H1 (cell line): ENCODE results near the gene IGF2BP3. TPM values are rescaled to one million over a fixed set of nuclear protein-coding genes. Genes with fewer than 3 reads are reported as not detected.

ENCODE experiments used
- CTCF ChIA-PET: fragments of 300-600 bp; sonication (Branson Sonifier 250); formaldehyde crosslinking; loops from one replicate; lab custom pipeline; 2021; ENCODE audit not compliant: partially characterized antibody; lab: Charles Lee
- POLR2A ChIA-PET: fragments of 300-600 bp; sonication (Branson Sonifier 250); formaldehyde crosslinking; loops from one replicate; lab custom pipeline; 2021; ENCODE audit warnings: inconsistent platforms; ENCODE audit not compliant: partially characterized antibody; lab: Charles Lee
- DNase-seq, 2 experiments: peaks; one replicate each; pipeline versions ENCODE4 v3.0.0 to v3.0.0-alpha.2; 2010 to 2022; ENCODE audit warnings: low spot score in 2 of 2, low read depth in 1 of 2, mixed read lengths in 1 of 2
- FAIRE-seq: peaks from 2 replicates; lab custom pipeline; 2011; peaks lifted over from hg19 to GRCh38; lab: Jason Lieb, UNC
- H2AFZ ChIP-seq: 2 replicates; pipeline ENCODE4 v1.8.1; 2012; ENCODE audit warnings: low read length, inconsistent platforms
- H2AK5ac ChIP-seq: 2 replicates; pipeline ENCODE4 v1.6.1; 2013; ENCODE audit warnings: low read depth, low read length
- H2BK120ac ChIP-seq: replicated peaks from 2 replicates; pipeline ENCODE3; 2013; ENCODE audit warnings: low read depth, low read length, inconsistent platforms
- H2BK12ac ChIP-seq: 2 replicates; pipeline ENCODE4 v1.6.1; 2013; ENCODE audit warnings: low read depth, low read length
- H2BK15ac ChIP-seq: 2 replicates; pipeline ENCODE4 v1.6.1; 2013; ENCODE audit warnings: low read length
- H2BK20ac ChIP-seq: 2 replicates; pipeline ENCODE4 v1.6.1; 2013; ENCODE audit warnings: low read length
- H2BK5ac ChIP-seq: 2 replicates; pipeline ENCODE4 v1.6.1; 2013; ENCODE audit warnings: low read depth, low read length
- H3K14ac ChIP-seq: 2 replicates; pipeline ENCODE4 v1.6.1; 2013; ENCODE audit warnings: inconsistent platforms; ENCODE audit not compliant: insufficient read length
- H3K18ac ChIP-seq: 2 replicates; pipeline ENCODE4 v1.6.1; 2013; ENCODE audit warnings: low read length; ENCODE audit errors: extremely low read depth
- H3K23ac ChIP-seq: 2 replicates; pipeline ENCODE4 v1.6.1; 2013; ENCODE audit warnings: inconsistent platforms; ENCODE audit not compliant: insufficient read length
- H3K23me2 ChIP-seq: 2 replicates; pipeline ENCODE4 v1.6.1; 2013; ENCODE audit warnings: low read depth, low read length
- H3K27ac ChIP-seq: 2 replicates; pipeline ENCODE4 v1.6.1; 2011; ENCODE audit warnings: low read depth, low read length, inconsistent platforms
- H3K27me3 ChIP-seq, 4 experiments: replicated peaks in 1 of 4; 1 replicate in 1 of 4; 2 replicates in 3 of 4; pipeline versions ENCODE4 v1.6.1 to v1.8.1; 2011 to 2013; ENCODE audit warnings: low read length in 3 of 4, mild to moderate bottlenecking in 3 of 4, inconsistent platforms in 2 of 4, mixed read lengths in 2 of 4, moderate library complexity in 1 of 4; ENCODE audit not compliant: control insufficient read depth in 3 of 4, insufficient read depth in 3 of 4; ENCODE audit errors: extremely low read depth in 1 of 4
- H3K36me3 ChIP-seq, 4 experiments: 2 replicates each; pipeline versions ENCODE4 v1.6.1 to v1.8.1; 2011 to 2013; ENCODE audit warnings: mild to moderate bottlenecking in 4 of 4, low read length in 3 of 4, moderate library complexity in 2 of 4, control low read depth in 1 of 4, inconsistent platforms in 1 of 4; ENCODE audit not compliant: insufficient read depth in 4 of 4, control insufficient read depth in 2 of 4
- H3K4ac ChIP-seq: replicated peaks from 2 replicates; pipeline ENCODE3; 2013; ENCODE audit warnings: low read length, low read depth, mixed read lengths, inconsistent platforms; ENCODE audit not compliant: insufficient read length
- H3K4me1 ChIP-seq, 4 experiments: replicated peaks in 1 of 4; 1 replicate in 1 of 4; 2 replicates in 3 of 4; pipeline versions ENCODE4 v1.6.1 to v1.8.1; 2011 to 2013; ENCODE audit warnings: low read length in 3 of 4, inconsistent platforms in 2 of 4, mixed read lengths in 1 of 4; ENCODE audit not compliant: insufficient read depth in 4 of 4, control insufficient read depth in 3 of 4
- H3K4me2 ChIP-seq, 2 experiments: 2 replicates each; pipeline versions ENCODE4 v1.6.1 to v1.8.1; 2011 to 2013; ENCODE audit warnings: low read depth in 2 of 2, low read length in 2 of 2, control low read depth in 1 of 2, inconsistent platforms in 1 of 2, mild to moderate bottlenecking in 1 of 2; ENCODE audit not compliant: insufficient read depth in 1 of 2
- H3K4me3 ChIP-seq, 4 experiments: fragments of 200-600, 300-600 bp in 1 of 4; sonication (generic), shearing (Covaris generic), sonication (Bioruptor Twin) in 1 of 4; 2 replicates each; pipeline versions ENCODE4 v1.5.1 to v1.8.1; 2011 to 2016; ENCODE audit warnings: low read length in 4 of 4, low read depth in 3 of 4, control low read depth in 2 of 4, inconsistent platforms in 2 of 4, mild to moderate bottlenecking in 2 of 4, mixed read lengths in 1 of 4, moderate library complexity in 1 of 4; ENCODE audit not compliant: insufficient read depth in 2 of 4; ENCODE audit errors: extremely low read depth in 1 of 4
- H3K56ac ChIP-seq: replicated peaks from 2 replicates; pipeline ENCODE3; 2013; ENCODE audit warnings: low read depth, mild to moderate bottlenecking, mixed read lengths, low read length, inconsistent platforms; ENCODE audit not compliant: insufficient read length
- H3K79me1 ChIP-seq: 2 replicates; pipeline ENCODE4 v1.6.1; 2013; ENCODE audit warnings: low read depth, low read length, control low read depth
- H3K79me2 ChIP-seq, 2 experiments: 2 replicates each; pipeline versions ENCODE4 v1.6.1 to v1.8.1; 2012 to 2013; ENCODE audit warnings: low read length in 2 of 2, mild to moderate bottlenecking in 2 of 2, inconsistent platforms in 1 of 2; ENCODE audit not compliant: insufficient read depth in 2 of 2, control insufficient read depth in 1 of 2
- H3K9ac ChIP-seq, 4 experiments: replicated peaks in 1 of 4; 1 replicate in 1 of 4; 2 replicates in 3 of 4; pipeline versions ENCODE4 v1.6.1 to v1.8.1; 2011 to 2013; ENCODE audit warnings: low read depth in 3 of 4, low read length in 3 of 4, control low read depth in 2 of 4, mild to moderate bottlenecking in 2 of 4, moderate library complexity in 2 of 4, inconsistent platforms in 1 of 4; ENCODE audit errors: extremely low read depth in 1 of 4
- H3K9me3 ChIP-seq, 2 experiments: 2 replicates each; pipeline versions ENCODE4 v1.6.1 to v1.8.1; 2012 to 2013; ENCODE audit warnings: mild to moderate bottlenecking in 2 of 2, moderate library complexity in 2 of 2, control low read depth in 1 of 2, inconsistent platforms in 1 of 2, low read depth in 1 of 2, low read length in 1 of 2, mixed read lengths in 1 of 2; ENCODE audit not compliant: insufficient read depth in 2 of 2
- H4K20me1 ChIP-seq, 2 experiments: replicated peaks in 1 of 2; 2 replicates each; pipeline versions ENCODE3 to v1.8.1; 2011 to 2013; ENCODE audit warnings: inconsistent platforms in 2 of 2, low read length in 2 of 2, mild to moderate bottlenecking in 1 of 2; ENCODE audit not compliant: insufficient read depth in 2 of 2, control insufficient read depth in 1 of 2
- H4K5ac ChIP-seq: 2 replicates; pipeline ENCODE4 v1.6.1; 2013; ENCODE audit warnings: low read length, low read depth, mixed read lengths, inconsistent platforms; ENCODE audit not compliant: insufficient read length
- H4K8ac ChIP-seq: 2 replicates; pipeline ENCODE4 v1.8.0; 2013; ENCODE audit warnings: mild to moderate bottlenecking, moderate library complexity, low read length, inconsistent platforms; ENCODE audit not compliant: insufficient read depth; ENCODE audit errors: extremely low read depth
- H4K91ac ChIP-seq: replicated peaks from 2 replicates; pipeline ENCODE3; 2013; ENCODE audit warnings: low read length, mixed read lengths, inconsistent platforms; ENCODE audit not compliant: insufficient read length
- BCL11A ChIP-seq, 2 experiments: IDR thresholded peaks; one replicate each; pipeline ENCODE4 v1.6.1; 2011; ENCODE audit warnings: low read depth in 2 of 2, low read length in 2 of 2, mild to moderate bottlenecking in 2 of 2
- BRCA1 ChIP-seq: IDR thresholded peaks from 2 replicates; pipeline ENCODE4 v1.6.1; 2012; ENCODE audit warnings: low read depth, low read length, improper control_type of control experiment
- CHD2 ChIP-seq: IDR thresholded peaks from 2 replicates; pipeline ENCODE4 v1.6.1; 2012; ENCODE audit warnings: low read length, improper control_type of control experiment
- EZH2 ChIP-seq: fragments of 200-600 bp; sonication (generic); IDR thresholded peaks from 2 replicates; pipeline ENCODE4 v1.7.1; 2012; ENCODE audit warnings: low read depth, mild to moderate bottlenecking, moderate library complexity, low read length, inconsistent platforms; ENCODE audit not compliant: severe bottlenecking
- FOSL1 ChIP-seq: IDR thresholded peaks from 2 replicates; pipeline ENCODE4 v1.6.1; 2011; ENCODE audit warnings: mild to moderate bottlenecking, low read depth, low read length, moderate library complexity; ENCODE audit not compliant: insufficient read depth
- GTF2F1 ChIP-seq: IDR thresholded peaks from 2 replicates; pipeline ENCODE4 v1.6.1; 2012; ENCODE audit warnings: low read depth, low read length, improper control_type of control experiment, borderline replicate concordance
- KDM1A ChIP-seq: fragments of 200-600, 300-600 bp; sonication (generic); IDR thresholded peaks from 2 replicates; pipeline ENCODE4 v1.7.1; 2016; ENCODE audit warnings: mild to moderate bottlenecking, low read length, borderline replicate concordance
- PHF8 ChIP-seq: fragments of 200-600 bp; sonication (generic); conservative IDR thresholded peaks from 2 replicates; pipeline ENCODE4 v1.7.1; 2012; ENCODE audit warnings: low read depth, mild to moderate bottlenecking, inconsistent platforms, low read length, moderate library complexity
- POU5F1 ChIP-seq: IDR thresholded peaks from 2 replicates; pipeline ENCODE4 v1.6.1; 2011; ENCODE audit warnings: low read depth, mild to moderate bottlenecking, low read length, moderate library complexity
- SUZ12 ChIP-seq: fragments of 200-600 bp; sonication (generic); IDR thresholded peaks from 2 replicates; pipeline ENCODE4 v1.6.1; 2012; ENCODE audit warnings: mild to moderate bottlenecking, inconsistent platforms, low read length, moderate library complexity, mixed read lengths
- TCF12 ChIP-seq: IDR thresholded peaks from 2 replicates; pipeline ENCODE4 v1.6.1; 2011; ENCODE audit warnings: low read depth, mild to moderate bottlenecking, low read length
- YY1 ChIP-seq: IDR thresholded peaks from 2 replicates; pipeline ENCODE4 v1.6.1; 2011; ENCODE audit warnings: low read depth, mild to moderate bottlenecking, low read length
- WGBS, 2 experiments: shearing (Covaris generic) in 1 of 2; methylation state at CpG; one replicate each; pipeline versions ENCODE4 v1.1.6 to v1.1.7; 2013 to 2015; ENCODE audit warnings: low lambda C conversion rate in 2 of 2, mixed read lengths in 2 of 2, inconsistent platforms in 1 of 2, low coverage in 1 of 2, missing lambda C conversion rate in 1 of 2; ENCODE audit not compliant: insufficient replicate concordance in 2 of 2, insufficient coverage in 1 of 2, insufficient read length in 1 of 2; ENCODE audit errors: extremely low coverage in 1 of 2, missing lambda C conversion rate in 1 of 2; 5-methylcytosine and 5-hydroxymethylcytosine counted together
- polyA plus RNA-seq, 7 experiments: library from polyadenylated mRNA; depleted of rRNA in 3 of 7; stranded (reverse) in 5 of 7; unstranded in 2 of 7; fragments of >200 nt in 5 of 7; fragments of 200-250 nt in 2 of 7; gene quantifications; 1 replicate in 5 of 7; 2 replicates in 1 of 7; 4 replicates in 1 of 7; pipeline versions ENCODE4 v1.2.1 to v1.2.3, GENCODE V29; 2011 to 2013; ENCODE audit warnings: missing spikeins in 2 of 7, mixed read lengths in 2 of 7
- total RNA-seq: library from RNA; stranded (reverse); fragmentation: NEBNext Ultra II Directional; extraction: Animal tissue kit (Norgen Biotek cat#: 25700); gene quantifications from 2 replicates; pipeline ENCODE4 v1.2.1, GENCODE V29; 2021
- TF ChIP-seq, protein P1 (sequence below): IDR thresholded peaks from 2 replicates; pipeline ENCODE4 v1.6.1; 2012; ENCODE audit warnings: low read length, inconsistent platforms

Gene IGF2BP3
- total and polyA plus RNA-seq, 2 of the 8 experiments (the other 6 are each of a cell fraction or from before 2014, with no cell fraction given), result 66.3 to 193 TPM

- Histone ChIP-seq H4K91ac (no peak overlapping the region), H2AK5ac (no peak overlapping the region), H3K4ac (no peak overlapping the region), H3K79me2 (no peaks in the 10 kb centered on the region), H3K79me1 (no peaks in the 10 kb centered on the region), H3K4me2 (peak overlapping the region in 1 of 2 experiments; percentile 72; a peak in 2 of 4 replicates), H3K23me2 (no peaks in the 10 kb centered on the region), H2BK120ac (no peak overlapping the region), H3K4me3 (peak overlapping the region in 3 of 4 experiments; percentile 48 to 64 (median 50); a peak in 4 of 8 replicates), H3K23ac (no peak overlapping the region), H2AFZ (no peak overlapping the region), H4K5ac (no peak overlapping the region), H3K27me3 (no peaks in the 10 kb centered on the region), H3K4me1 (peaks cover 0 to 3% (median 0%) of the 10 kb centered on the region in 4 experiments; a peak in 2 of 7 replicates), H2BK20ac (no peak overlapping the region), H3K56ac (no peak overlapping the region), H3K14ac (no peak overlapping the region), H4K8ac (no peak overlapping the region), H4K20me1 (no peaks in the 10 kb centered on the region), H3K18ac (no peak overlapping the region), H2BK15ac (no peak overlapping the region), H2BK5ac (no peak overlapping the region), H3K9me3 (no peaks in the 10 kb centered on the region), H3K27ac (no peak overlapping the region), H3K36me3 (no peaks in the 10 kb centered on the region), H3K9ac (no peak overlapping the region), H2BK12ac (no peak overlapping the region)
- ChIA-PET POLR2A (interaction anchor here (0.7 to 3.5 kb wide), 7 partner anchors 9 to 39 kb away, joined by 3 to 19 read pairs (median 4); no protein-coding TSS in a partner anchor), CTCF (interaction anchor here (0.7 to 1.0 kb wide), 2 partner anchors 8 to 11 kb away, joined by 3 read pairs; no protein-coding TSS in a partner anchor)
- FAIRE-seq (no peak), DNase-seq (no peak)
- 66% methylated on average over 3 of the region's 3 CpGs; no CpG with 5 or more reads in 1 of the 2 experiments for WGBS, 2 experiments
- no peak for TF ChIP-seq PHF8
- TF ChIP-seq CHD2, result no peak
- no peak for TF ChIP-seq GTF2F1
- TF ChIP-seq BCL11A (IDR thresholded peaks at IDR 0.05; ENCODE audit: low read depth in 2 of 2, low read length in 2 of 2), result no peak
- no peak for TF ChIP-seq BRCA1
- TF ChIP-seq, protein P1, sequence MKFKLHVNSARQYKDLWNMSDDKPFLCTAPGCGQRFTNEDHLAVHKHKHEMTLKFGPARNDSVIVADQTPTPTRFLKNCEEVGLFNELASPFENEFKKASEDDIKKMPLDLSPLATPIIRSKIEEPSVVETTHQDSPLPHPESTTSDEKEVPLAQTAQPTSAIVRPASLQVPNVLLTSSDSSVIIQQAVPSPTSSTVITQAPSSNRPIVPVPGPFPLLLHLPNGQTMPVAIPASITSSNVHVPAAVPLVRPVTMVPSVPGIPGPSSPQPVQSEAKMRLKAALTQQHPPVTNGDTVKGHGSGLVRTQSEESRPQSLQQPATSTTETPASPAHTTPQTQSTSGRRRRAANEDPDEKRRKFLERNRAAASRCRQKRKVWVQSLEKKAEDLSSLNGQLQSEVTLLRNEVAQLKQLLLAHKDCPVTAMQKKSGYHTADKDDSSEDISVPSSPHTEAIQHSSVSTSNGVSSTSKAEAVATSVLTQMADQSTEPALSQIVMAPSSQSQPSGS, result no peak
- TF ChIP-seq EZH2, result no peak
- TF ChIP-seq FOSL1, result no peak
- TF ChIP-seq SUZ12, result no peak
- TF ChIP-seq POU5F1, result no peak
- TF ChIP-seq TCF12, result no peak
- TF ChIP-seq KDM1A, result no peak
- no peak for TF ChIP-seq YY1
Observed at GRCh38 chr7:23491502-23491901, 21.2 kb upstream of the IGF2BP3 start.
